GM21390 (cell line): ENCODE results near the gene SORL1.
"Not testable (repeated sequence)": the region's sequence is repeated elsewhere in the genome, so short reads cannot be mapped to it uniquely, and the experiment has no call there.

Experiments used
- ATAC-seq: cut with Tn5 transposase; IDR thresholded peaks from one replicate; pipeline ENCODE4 v1.9.1; 2021; ENCODE audit not compliant: unreplicated experiment

SORL1 gene

DNA sequence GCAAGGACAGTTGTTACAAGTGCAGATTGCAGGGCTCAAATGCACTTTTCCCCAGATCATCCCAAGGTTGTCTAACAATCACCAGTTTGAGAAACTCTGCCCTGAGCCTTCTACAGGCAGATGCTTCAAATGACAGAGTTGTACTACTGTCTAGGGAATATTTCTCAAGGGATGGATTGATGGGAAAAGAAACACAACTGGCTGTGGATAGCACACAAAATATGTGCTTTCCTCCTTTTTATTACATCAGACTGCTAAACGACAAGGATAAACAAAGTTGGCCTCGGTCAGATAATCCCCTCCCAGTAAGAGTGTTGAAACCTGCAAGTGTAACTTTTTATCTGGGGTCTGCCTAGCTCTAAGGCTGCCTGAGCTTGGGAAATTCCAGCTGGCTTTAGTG, 47.3 kb downstream of the SORL1 start:
- ATAC-seq, result no peak

DNA sequence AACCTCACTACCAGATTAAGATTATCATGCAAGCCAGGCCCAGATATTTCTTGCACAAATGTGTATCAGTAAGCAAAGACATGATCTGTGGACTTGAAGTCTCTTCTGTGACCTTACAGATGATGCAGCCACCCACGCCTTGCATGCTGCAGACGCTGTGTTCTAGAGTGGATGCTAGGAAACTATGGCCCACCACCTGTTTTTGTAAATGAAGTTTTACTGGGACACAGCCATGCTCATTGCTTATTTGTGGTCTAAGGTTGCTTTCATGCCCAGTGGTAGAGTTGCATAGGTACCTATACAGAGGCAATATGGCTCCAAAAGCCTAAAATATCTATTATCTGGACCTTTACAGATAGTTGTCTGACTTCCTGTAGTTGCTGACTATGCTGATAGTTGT, 48.2 kb downstream of the SORL1 start:
- ATAC-seq, result no peak

GRCh38 chr11:121500717-121501116, 48.6 kb downstream of the SORL1 start:
- no peak for ATAC-seq

DNA sequence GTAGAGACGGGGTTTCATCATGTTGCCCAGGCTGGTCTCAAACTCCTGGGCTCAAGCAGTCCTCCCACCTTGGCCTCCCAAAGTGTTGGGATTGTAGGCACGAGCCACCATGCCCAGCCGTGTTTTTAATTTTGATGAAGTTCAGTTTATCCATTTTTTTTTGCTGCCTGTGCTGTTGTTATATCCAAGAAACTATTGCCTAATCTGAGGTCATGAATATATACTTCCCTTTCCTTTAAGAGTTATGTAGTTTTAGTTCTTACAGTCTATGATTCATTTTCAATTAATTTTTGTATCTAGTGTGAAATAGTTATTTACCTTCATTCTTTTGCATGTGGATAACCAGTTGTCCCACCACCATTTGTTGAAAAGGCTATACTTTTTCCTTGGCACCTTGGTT, 50.9 kb downstream of the SORL1 start:
- no peak for ATAC-seq

DNA sequence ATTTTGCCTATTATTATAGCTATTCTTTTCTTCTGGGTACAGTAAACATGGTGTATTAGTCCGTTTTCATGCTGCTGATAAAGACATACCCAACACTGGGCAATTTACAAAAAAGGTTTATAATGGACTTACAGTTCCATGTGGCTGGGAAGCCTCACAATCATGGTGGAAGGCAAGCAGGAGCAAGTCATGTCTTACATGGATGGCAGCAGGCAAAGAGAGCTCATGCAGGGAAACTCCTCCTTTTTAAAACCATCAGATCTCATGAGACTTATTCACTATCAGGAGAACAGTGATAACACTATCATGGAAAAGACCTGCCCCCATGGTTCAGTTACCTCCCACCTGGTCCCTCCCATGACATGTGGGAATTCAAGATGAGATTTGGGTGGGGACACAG, 54.1 kb downstream of the SORL1 start:
- not testable (repeated sequence) for ATAC-seq

GRCh38 chr11:121508449-121508848, 56.3 kb downstream of the SORL1 start:
- ATAC-seq, result no peak

DNA sequence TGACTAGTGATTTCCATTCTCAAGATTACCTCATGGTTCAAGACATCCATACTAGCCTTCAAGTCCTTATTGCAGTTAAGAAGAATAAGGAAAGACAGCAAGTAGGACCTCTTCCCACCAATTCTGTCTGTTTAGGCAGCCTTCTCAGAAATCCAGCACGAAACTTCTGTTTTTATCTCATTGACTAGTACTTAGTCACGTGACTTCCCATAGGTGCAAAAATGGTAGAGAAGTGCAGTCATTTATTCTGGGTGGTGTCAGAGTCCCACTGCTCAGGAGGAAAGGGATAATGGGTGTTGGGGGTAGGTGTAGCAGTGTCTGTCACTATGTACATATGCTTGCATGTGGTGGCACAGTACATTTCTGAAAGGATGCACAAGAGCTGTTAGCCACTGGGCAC, 58.3 kb downstream of the SORL1 start:
- ATAC-seq, result no peak

DNA sequence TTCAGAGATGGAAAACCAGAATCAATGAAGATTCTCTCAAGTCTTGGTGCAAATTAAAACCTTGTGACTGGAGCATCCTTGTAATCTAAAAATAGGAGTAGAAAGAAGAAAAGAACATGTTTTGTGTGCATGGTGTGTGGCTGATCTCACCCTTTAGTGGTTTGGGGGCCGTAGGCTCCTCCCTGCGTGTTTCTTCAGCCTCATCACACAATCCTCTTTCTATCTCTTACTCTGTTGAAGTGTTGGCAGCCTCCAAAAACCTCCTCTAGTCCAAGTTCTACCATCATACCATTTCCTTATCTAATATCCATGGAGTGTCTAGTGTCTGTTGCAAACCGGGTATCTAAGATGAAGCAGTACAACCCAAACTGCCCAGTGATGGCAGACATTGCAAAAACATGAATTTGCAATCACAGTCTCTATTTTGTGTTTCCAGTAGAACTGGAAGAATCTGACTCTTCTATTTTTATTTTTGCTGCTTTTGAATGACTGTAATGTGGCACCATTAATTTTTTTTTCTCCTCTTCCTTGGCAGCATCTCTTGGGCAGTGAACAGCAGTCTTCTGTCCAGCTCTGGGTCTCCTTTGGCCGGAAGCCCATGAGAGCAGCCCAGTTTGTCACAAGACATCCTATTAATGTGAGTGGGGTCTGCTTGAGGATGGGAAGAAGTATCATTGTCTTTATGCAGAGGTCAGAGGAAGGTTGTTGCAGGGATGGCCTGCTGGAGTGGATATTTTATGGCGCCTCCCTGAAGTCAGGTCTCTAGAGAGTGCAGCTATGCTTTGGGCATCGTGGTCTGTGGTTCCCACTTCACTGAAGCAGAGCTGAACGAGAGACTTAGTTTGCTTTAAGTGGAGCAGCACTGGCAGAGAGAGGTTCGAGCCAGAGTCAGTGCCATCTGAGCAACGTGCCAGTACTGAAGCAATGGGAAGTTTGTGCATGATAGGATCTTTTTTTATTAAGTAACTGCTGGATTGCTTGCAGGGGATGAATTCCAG, 60.7 kb downstream of the SORL1 start:
- ATAC-seq, result no peak

GRCh38 chr11:121513807-121514206, 61.7 kb downstream of the SORL1 start:
- ATAC-seq, result no peak

GRCh38 chr11:121514432-121515334, 62.6 kb downstream of the SORL1 start:
- no peak for ATAC-seq

DNA sequence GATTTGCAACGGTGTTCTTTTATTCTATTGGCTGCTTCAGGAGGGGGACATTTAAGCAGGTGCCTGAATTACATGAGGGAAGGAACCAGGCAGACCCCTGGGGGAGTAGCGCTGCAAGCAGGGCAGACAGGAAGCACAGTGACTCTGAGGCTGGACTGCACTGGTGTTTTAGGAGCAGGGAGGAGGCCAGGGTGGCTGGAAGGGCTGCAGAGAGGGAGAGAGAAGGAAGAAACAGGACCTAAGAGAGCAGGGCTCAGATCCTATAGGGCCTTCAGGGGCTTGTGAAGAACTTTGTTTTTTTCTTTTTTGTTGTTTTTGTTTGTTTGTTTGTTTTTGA, 63.2 kb downstream of the SORL1 start:
- no peak for ATAC-seq

DNA sequence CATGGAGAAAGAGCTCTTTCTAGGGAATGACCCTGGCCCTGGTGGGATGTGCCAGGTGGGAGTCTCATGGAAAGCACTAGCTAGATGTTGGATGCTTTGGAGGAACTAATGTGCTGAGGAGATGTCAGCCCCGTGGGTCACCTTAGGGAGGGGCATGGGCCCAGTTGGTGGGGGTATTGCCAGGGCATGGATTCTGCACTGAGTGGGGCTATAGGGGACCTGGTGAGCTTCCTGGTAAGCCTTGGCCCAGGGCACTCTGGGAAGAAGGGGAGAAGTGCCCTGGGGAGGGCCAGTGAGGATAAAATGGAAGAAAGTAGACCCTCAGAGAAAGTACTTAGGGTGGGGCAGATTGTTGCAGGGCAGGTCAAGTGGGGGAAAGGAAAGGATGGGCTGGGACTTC, 65.9 kb downstream of the SORL1 start:
- no peak for ATAC-seq

- ATAC-seq, result no peak
Observed at GRCh38 chr11:121520243-121521144, 68.4 kb downstream of the SORL1 start.

DNA sequence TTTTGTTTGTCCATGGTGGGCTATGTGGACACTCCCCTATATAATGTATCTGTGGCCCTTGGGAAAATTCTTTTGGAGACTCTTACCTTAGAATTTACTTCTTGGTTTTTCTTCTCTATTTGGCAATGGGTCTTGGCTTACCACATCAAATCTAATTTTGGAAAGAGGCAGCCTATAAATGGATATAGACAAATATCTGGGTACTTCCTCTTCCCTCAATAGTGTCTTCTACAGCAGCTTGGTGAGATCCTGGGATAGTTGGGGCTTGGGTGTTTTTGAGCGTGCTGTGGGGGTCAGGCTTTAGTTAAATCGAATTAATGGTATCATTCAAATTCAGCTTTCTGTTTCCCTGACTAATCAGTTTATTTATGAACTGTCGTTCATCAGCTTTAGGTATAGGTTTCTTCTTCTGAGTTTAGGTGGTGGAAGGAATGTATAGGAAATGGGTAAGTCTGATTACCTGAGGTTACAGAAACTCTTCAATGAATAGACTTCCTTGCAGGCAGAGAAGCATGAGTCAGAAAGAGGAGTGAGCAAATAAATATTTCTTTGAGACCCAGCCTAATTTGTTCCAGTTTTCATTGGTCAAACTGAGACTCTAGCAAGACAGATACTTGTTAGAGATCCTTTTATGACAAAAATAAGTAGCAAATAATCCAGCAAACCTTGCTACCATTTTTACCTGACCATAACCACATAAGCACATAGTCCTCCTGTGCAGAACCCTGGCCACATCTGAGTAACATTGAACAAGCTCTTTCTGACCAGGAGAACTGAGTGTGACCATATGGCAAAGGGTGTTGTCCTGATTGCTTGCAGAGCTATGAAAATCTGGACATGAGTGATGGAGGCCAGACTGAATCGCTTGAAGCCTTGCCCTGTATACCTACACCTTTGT, 69.3 kb downstream of the SORL1 start:
- ATAC-seq, result peak; percentile 65

- no peak for ATAC-seq
Observed at GRCh38 chr11:121522043-121522941, 70.2 kb downstream of the SORL1 start.

DNA sequence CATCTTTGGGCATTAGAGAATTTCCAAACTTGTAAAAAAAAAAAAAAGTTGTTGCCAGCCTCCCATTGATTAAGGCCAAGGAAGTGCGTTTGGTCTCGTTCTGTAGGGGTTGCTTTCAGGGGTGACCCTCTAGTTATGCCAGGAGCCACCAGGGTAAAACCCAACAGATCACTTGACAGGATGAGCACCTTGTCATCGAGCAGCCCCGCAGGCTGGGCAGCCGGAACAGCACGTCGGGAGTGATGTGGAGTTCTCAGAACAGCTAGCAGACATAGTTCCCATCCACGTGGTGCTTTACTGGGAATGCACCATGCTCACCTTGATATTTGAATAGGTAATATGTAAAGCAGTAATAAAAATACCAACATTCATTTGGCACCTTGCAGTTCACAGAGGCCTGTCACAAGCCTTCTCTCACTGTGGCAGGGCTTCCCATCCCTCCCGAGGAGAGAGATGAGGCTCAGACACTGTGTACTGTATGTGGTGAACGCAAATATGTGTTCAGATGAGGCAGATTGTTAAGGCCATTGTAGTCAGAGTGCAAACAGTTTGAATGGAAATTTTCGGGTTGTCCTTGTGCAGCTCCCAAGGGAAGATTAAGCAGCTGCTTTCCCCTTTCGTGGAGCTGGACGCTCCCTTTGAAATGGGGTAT, 71.6 kb downstream of the SORL1 start:
- ATAC-seq, result no peak

GRCh38 chr11:121524233-121524631, 72.1 kb downstream of the SORL1 start:
- ATAC-seq, result no peak

DNA sequence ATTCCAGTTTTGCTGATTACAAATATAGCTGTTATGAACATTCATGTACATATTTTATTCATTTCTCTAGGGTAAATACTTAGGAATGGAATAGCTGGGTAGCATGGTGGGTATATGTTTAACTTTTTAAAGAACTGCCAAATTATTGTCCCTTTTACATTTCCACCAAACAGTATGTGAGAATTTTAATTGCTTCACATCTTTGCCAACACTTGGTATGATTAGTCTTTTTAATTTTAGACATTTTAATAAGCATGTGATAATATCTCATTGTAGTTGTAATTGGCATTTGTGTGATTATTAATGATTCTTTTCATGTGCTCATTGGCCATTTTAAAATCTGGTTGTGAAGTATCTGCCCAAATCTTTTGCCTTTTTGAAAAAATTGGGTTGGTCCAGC, 73.3 kb downstream of the SORL1 start:
- ATAC-seq, result no peak
